ENCODE measurements around the gene TRIM10.

The TRIM10 gene

GRCh38 chr6:30158475-30159040 lies 2.5 kb downstream of the TRIM10 start:
- TF ChIP-seq NFIC (IDR thresholded peaks at IDR 0.05) (no peak), TCF12 (IDR thresholded peaks at IDR 0.05; ENCODE audit: low read depth) (no peak), USF1 (IDR thresholded peaks at IDR 0.05) (no peak), CEBPB (IDR thresholded peaks at IDR 0.05) (no peak), ZBTB7A (IDR thresholded peaks at IDR 0.05; ENCODE audit: low read depth) (no peak), EP300 (IDR thresholded peaks at IDR 0.05; ENCODE audit: borderline replicate concordance) (no peak), EGR1 (IDR thresholded peaks at IDR 0.05) (no peak)

- TF ChIP-seq TEAD4 (IDR thresholded peaks at IDR 0.05): no peak
- no peak for TF ChIP-seq YY1 (IDR thresholded peaks at IDR 0.05; ENCODE audit: low read depth)
- TF ChIP-seq, protein P1, sequence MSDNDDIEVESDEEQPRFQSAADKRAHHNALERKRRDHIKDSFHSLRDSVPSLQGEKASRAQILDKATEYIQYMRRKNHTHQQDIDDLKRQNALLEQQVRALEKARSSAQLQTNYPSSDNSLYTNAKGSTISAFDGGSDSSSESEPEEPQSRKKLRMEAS (IDR thresholded peaks at IDR 0.05): no peak
- TF ChIP-seq CEBPB (IDR thresholded peaks at IDR 0.05): no peak
- no peak for TF ChIP-seq EGR1 (IDR thresholded peaks at IDR 0.05)
- TF ChIP-seq, protein P2, sequence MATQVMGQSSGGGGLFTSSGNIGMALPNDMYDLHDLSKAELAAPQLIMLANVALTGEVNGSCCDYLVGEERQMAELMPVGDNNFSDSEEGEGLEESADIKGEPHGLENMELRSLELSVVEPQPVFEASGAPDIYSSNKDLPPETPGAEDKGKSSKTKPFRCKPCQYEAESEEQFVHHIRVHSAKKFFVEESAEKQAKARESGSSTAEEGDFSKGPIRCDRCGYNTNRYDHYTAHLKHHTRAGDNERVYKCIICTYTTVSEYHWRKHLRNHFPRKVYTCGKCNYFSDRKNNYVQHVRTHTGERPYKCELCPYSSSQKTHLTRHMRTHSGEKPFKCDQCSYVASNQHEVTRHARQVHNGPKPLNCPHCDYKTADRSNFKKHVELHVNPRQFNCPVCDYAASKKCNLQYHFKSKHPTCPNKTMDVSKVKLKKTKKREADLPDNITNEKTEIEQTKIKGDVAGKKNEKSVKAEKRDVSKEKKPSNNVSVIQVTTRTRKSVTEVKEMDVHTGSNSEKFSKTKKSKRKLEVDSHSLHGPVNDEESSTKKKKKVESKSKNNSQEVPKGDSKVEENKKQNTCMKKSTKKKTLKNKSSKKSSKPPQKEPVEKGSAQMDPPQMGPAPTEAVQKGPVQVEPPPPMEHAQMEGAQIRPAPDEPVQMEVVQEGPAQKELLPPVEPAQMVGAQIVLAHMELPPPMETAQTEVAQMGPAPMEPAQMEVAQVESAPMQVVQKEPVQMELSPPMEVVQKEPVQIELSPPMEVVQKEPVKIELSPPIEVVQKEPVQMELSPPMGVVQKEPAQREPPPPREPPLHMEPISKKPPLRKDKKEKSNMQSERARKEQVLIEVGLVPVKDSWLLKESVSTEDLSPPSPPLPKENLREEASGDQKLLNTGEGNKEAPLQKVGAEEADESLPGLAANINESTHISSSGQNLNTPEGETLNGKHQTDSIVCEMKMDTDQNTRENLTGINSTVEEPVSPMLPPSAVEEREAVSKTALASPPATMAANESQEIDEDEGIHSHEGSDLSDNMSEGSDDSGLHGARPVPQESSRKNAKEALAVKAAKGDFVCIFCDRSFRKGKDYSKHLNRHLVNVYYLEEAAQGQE (IDR thresholded peaks at IDR 0.05; ENCODE audit: low read depth): no peak
Observed at GRCh38 chr6:30157999-30158398, 3.0 kb downstream of the TRIM10 start.

DNA sequence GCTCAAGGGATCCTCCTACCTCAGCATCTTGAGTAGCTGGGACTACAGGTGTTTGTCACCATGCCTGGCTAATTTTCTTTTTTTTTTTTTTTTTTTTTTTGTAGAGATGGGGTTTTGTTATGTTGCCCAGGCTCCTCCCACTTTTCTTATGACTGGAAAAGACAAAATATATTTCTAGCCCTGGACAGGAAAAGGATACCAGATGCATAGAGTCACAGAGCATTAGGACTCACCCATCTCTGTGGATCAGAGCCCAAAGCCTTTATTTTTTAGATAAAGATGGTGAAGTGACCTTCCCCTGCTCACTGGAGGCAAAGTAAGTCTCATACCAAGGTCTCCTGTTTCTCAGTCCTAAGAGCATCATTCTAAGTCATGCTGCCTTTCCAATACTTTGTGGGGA lies 3.4 kb downstream of the TRIM10 start:
- TF ChIP-seq NFIC (IDR thresholded peaks at IDR 0.05): no peak

GRCh38 chr6:30156774-30157173 lies 4.2 kb downstream of the TRIM10 start:
- TF ChIP-seq USF1 (IDR thresholded peaks at IDR 0.05) (no peak), CREB1 (IDR thresholded peaks at IDR 0.05; ENCODE audit: low read depth) (no peak), RAD21 (IDR thresholded peaks at IDR 0.05; ENCODE audit: low read depth) (no peak), CEBPB (IDR thresholded peaks at IDR 0.05) (no peak), TCF12 (IDR thresholded peaks at IDR 0.05; ENCODE audit: low read depth) (no peak), TAF1 (IDR thresholded peaks at IDR 0.05; ENCODE audit: low read depth) (no peak), NFIC (IDR thresholded peaks at IDR 0.05) (no peak), YY1 (IDR thresholded peaks at IDR 0.05; ENCODE audit: low read depth) (no peak), FOXM1 (IDR thresholded peaks at IDR 0.05; ENCODE audit: borderline replicate concordance, low read depth) (no peak), EGR1 (IDR thresholded peaks at IDR 0.05) (no peak), ZBTB7A (IDR thresholded peaks at IDR 0.05; ENCODE audit: low read depth) (no peak), EP300 (IDR thresholded peaks at IDR 0.05; ENCODE audit: borderline replicate concordance) (no peak), TEAD4 (IDR thresholded peaks at IDR 0.05) (no peak)
- TF ChIP-seq, protein P1 (IDR thresholded peaks at IDR 0.05): no peak
- TF ChIP-seq, protein P2 (IDR thresholded peaks at IDR 0.05; ENCODE audit: low read depth): no peak

DNA sequence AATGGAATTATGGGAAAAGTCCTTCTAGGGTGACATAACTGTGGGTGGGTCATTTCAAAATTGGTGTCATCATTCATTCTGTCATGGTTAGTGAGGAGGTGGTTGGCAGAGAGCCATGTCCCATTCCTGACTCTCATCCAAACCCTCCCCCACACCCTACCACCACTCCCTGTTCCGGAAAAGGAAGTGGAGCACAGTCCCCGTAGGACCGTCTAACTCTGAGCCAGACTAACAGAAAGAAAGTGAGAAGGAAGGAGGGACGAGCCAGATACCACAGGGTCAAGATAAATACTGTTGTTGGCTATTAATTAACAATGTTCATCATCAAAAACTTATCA lies 4.8 kb downstream of the TRIM10 start:
- TF ChIP-seq NFIC (IDR thresholded peaks at IDR 0.05) (peak; percentile 49), TCF12 (IDR thresholded peaks at IDR 0.05; ENCODE audit: low read depth) (no peak), ZBTB7A (IDR thresholded peaks at IDR 0.05; ENCODE audit: low read depth) (no peak), FOXM1 (IDR thresholded peaks at IDR 0.05; ENCODE audit: borderline replicate concordance, low read depth) (no peak), EP300 (IDR thresholded peaks at IDR 0.05; ENCODE audit: borderline replicate concordance) (no peak), EGR1 (IDR thresholded peaks at IDR 0.05) (peak; percentile 35; the same call in 1 of the 2 replicates), TAF1 (IDR thresholded peaks at IDR 0.05; ENCODE audit: low read depth) (no peak), CREB1 (IDR thresholded peaks at IDR 0.05; ENCODE audit: low read depth) (no peak), USF1 (IDR thresholded peaks at IDR 0.05) (no peak), YY1 (IDR thresholded peaks at IDR 0.05; ENCODE audit: low read depth) (no peak), RAD21 (IDR thresholded peaks at IDR 0.05; ENCODE audit: low read depth) (no peak), TEAD4 (IDR thresholded peaks at IDR 0.05) (0 out of 2 replicates have a peak, but pooled peaks have one; percentile 26), CEBPB (IDR thresholded peaks at IDR 0.05) (no peak)
- TF ChIP-seq, protein P2 (IDR thresholded peaks at IDR 0.05; ENCODE audit: low read depth): no peak
- TF ChIP-seq, protein P1 (IDR thresholded peaks at IDR 0.05): no peak

Measured in Ishikawa (cell line).